Osteocyte (in vitro differentiated cells): Measurements from ENCODE around the gene ANP32A. TPM values are rescaled to one million over a fixed set of nuclear protein-coding genes. Genes with fewer than 3 reads are reported as not detected.
A peak's percentile ranks its signal among the peaks of the same experiment; 100 is the strongest.

Experiments used
- DNase-seq: peaks from one replicate; pipeline ENCODE4 v3.0.0; 2021; ENCODE audit warnings: mixed read lengths; ENCODE audit not compliant: unreplicated experiment; ENCODE audit errors: extremely low spot score
- H3K27ac Mint-ChIP-seq: one replicate; pipeline ENCODE4 v1.8.0; 2021; ENCODE audit warnings: mild to moderate bottlenecking, mixed read lengths; ENCODE audit not compliant: unreplicated experiment
- H3K27me3 Mint-ChIP-seq: one replicate; pipeline ENCODE4 v1.8.0; 2021; ENCODE audit warnings: mixed read lengths; ENCODE audit not compliant: unreplicated experiment
- H3K36me3 Mint-ChIP-seq: one replicate; pipeline ENCODE4 v1.8.0; 2021; ENCODE audit warnings: mixed read lengths; ENCODE audit not compliant: unreplicated experiment
- H3K4me1 Mint-ChIP-seq: one replicate; pipeline ENCODE4 v1.8.0; 2021; ENCODE audit warnings: mixed read lengths; ENCODE audit not compliant: unreplicated experiment
- H3K4me3 Mint-ChIP-seq: one replicate; pipeline ENCODE4 v1.8.0; 2021; ENCODE audit warnings: mild to moderate bottlenecking, moderate library complexity, mixed read lengths; ENCODE audit not compliant: unreplicated experiment
- H3K9me3 Mint-ChIP-seq: one replicate; pipeline ENCODE4 v1.8.0; 2021; ENCODE audit warnings: mixed read lengths; ENCODE audit not compliant: unreplicated experiment
- total RNA-seq: library from RNA; stranded (reverse); gene quantifications from 2 replicates; pipeline ENCODE4 v1.2.1, GENCODE V29; 2021
- TF ChIP-seq, protein P1 (sequence below): fragments of 200-600 bp; sonication (generic); IDR thresholded peaks from 2 replicates; pipeline ENCODE4 v1.5.0; 2021; ENCODE audit warnings: antibody characterized with exemption, mild to moderate bottlenecking, moderate library complexity

Gene ANP32A
- total RNA-seq, 1 donor from 2014 or later = 155 TPM

DNA sequence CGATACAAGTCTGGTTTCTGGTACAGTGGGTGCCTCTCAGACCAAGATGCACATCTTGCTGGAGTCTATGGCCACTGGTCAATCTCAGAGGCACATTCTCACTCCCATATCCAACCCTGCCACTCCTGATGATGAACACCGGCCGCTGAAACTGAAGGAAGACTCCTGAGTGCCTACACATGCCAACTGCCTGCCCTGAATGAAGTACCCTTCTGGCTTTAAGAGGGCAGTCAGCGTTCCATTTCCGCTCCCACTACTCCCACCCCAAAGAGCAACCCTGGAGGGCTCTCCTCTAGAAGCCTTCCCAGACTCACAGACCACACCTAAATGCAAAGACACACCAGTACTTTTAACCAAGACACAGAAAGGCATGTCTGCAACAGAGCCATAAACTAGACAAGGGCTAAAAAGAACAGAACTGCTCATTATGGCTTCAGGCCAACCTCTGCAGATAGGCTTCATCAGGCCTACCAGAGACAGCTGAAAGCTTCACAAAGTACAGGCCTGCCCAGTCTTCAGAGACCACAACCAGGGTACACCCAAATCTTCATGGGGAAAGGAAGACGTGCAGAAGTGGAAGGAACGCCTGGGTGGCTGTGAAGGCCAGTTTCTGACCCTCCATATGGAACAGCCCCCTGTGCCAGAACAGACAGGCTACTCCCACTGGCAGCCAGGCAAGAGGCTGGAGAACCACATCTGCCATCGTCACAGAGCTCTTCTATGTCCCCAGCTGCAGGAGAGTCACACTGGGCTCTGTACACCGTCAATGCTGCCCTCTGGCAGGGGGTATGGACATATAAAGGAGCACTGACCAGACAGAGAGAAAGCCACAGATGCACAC, 14.3 kb downstream of the ANP32A start:
- no peaks in the 10 kb centered on the region for H3K9me3 Mint-ChIP-seq
- peak overlapping the region; percentile 14 for H3K27ac Mint-ChIP-seq
- TF ChIP-seq, protein P1, sequence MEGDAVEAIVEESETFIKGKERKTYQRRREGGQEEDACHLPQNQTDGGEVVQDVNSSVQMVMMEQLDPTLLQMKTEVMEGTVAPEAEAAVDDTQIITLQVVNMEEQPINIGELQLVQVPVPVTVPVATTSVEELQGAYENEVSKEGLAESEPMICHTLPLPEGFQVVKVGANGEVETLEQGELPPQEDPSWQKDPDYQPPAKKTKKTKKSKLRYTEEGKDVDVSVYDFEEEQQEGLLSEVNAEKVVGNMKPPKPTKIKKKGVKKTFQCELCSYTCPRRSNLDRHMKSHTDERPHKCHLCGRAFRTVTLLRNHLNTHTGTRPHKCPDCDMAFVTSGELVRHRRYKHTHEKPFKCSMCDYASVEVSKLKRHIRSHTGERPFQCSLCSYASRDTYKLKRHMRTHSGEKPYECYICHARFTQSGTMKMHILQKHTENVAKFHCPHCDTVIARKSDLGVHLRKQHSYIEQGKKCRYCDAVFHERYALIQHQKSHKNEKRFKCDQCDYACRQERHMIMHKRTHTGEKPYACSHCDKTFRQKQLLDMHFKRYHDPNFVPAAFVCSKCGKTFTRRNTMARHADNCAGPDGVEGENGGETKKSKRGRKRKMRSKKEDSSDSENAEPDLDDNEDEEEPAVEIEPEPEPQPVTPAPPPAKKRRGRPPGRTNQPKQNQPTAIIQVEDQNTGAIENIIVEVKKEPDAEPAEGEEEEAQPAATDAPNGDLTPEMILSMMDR = no peak
- H3K27me3 Mint-ChIP-seq = no peaks in the 10 kb centered on the region
- DNase-seq = no peak
- H3K4me3 Mint-ChIP-seq = no peak overlapping the region
- peaks cover 21% of the 10 kb centered on the region for H3K36me3 Mint-ChIP-seq
- H3K4me1 Mint-ChIP-seq = peaks cover 42% of the 10 kb centered on the region

- TF ChIP-seq, protein P1 = no peak
Measured at GRCh38 chr15:68802373-68802772, 18.3 kb downstream of the ANP32A start.

DNA sequence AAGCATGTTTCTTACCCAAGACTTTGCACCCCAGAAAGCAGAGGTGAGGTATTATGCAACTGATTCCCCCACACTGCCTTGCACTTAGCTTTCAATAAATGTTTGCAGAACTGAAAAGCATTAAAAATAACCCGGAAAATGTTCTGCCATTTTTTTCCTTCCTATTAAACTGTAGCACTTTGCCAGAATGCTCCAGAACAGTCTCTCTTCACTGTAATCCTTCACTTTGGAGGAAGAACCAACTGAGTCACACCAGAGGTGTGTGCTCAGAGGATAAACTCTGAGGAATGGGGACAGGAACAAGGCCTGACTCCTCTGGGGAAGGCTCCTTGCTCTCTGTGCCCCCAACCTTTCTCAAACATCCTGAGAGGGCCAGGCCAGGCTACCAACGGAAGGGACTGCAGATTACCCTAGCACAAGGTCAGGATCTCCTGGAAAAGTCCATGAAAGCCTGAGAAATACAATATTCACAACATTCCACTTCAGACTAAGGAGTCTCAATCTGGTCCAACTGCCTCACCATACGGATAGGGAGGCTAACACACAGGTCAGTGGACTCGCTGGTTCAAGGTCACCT, 19.0 kb downstream of the ANP32A start:
- peaks cover 22% of the 10 kb centered on the region for H3K4me1 Mint-ChIP-seq
- no peak for DNase-seq
- TF ChIP-seq, protein P1 = no peak
- H3K4me3 Mint-ChIP-seq = no peak overlapping the region
- H3K36me3 Mint-ChIP-seq = peaks cover 7% of the 10 kb centered on the region
- H3K27ac Mint-ChIP-seq = no peak overlapping the region
- no peaks in the 10 kb centered on the region for H3K27me3 Mint-ChIP-seq
- H3K9me3 Mint-ChIP-seq = no peaks in the 10 kb centered on the region

More at GRCh38 chr15:68802373-68802772, 18.3 kb downstream of the ANP32A start:
- Mint-ChIP-seq H3K4me3 (no peak overlapping the region), H3K36me3 (peaks cover 11% of the 10 kb centered on the region), H3K27me3 (no peaks in the 10 kb centered on the region), H3K27ac (no peak overlapping the region), H3K4me1 (peaks cover 23% of the 10 kb centered on the region), H3K9me3 (no peaks in the 10 kb centered on the region)
- DNase-seq = no peak

DNA sequence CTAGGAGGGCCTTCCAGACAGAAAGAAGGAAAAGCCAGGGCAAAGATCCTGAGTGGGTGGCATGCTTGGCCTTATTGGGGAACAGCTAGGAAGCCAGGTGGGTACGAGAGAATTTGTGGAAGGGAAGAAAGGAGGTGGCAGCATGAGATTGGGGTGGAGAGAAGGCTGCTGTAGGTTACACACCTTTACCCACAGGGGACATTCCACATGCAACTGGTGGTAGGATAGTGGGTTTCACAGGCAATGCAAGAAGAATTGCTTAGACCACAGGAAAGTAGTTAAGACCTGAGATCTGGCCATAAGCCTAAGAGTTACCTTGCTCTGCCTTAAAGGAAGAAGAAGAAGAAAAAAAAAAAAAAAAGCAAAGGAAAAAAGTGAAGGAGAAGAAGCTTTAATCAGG, 19.8 kb downstream of the ANP32A start:
- Mint-ChIP-seq H3K27me3 (no peaks in the 10 kb centered on the region), H3K4me3 (no peak overlapping the region), H3K4me1 (peaks cover 23% of the 10 kb centered on the region), H3K27ac (no peak overlapping the region), H3K36me3 (peaks cover 4% of the 10 kb centered on the region), H3K9me3 (no peaks in the 10 kb centered on the region)
- TF ChIP-seq, protein P1 = no peak
- no peak for DNase-seq

DNA sequence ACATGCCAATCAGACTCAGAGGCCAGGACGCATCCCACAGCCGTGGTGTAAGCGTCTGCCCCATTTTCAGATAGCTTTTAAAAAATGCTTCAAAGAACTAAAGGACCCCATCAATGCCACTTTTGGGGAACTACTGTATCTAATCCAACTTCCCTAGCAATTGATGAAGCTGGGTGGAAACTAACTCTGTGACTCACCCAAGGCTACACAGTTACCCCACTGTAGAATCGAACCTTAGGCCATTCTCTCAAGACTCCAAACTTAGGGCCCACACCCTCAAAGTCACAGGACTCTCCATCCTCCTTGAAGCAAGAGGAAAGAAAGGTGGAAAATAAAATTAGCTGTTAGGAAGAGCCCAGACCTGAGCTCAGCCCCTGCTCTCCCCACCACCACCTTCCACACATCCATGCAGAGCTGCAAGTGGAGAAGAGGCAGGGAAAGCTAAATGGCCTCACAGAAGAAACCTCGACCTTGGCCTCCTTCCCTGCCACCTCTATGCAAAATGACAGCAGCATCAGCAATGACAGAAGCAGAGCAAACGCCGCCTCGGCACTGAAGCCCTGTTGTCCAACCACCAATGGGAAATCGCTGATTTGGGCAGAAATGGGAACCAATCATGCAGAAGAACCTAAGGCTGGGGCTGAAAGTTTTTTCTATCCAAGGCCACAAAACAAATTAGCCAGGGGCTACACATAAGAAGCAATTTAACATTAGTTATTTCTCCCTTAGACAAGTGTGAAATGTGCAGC, 22.2 kb downstream of the ANP32A start:
- H3K4me1 Mint-ChIP-seq = peaks cover 38% of the 10 kb centered on the region

More for the DNA sequence above, 22.2 kb downstream of the ANP32A start:
- Mint-ChIP-seq H3K27ac (no peak overlapping the region), H3K27me3 (no peaks in the 10 kb centered on the region), H3K36me3 (peaks cover 2% of the 10 kb centered on the region), H3K4me3 (no peak overlapping the region), H3K9me3 (no peaks in the 10 kb centered on the region)
- TF ChIP-seq, protein P1 = no peak
- no peak for DNase-seq
